CD8-positive, alpha-beta memory T cell (primary cell): ENCODE measurements around the gene NELFCD. TPM values are rescaled to one million over a fixed set of nuclear protein-coding genes. Genes with fewer than 3 reads are reported as not detected.

Experiments used
- CTCF ChIA-PET: fragments of 350-600 bp; sonication (Branson Sonifier 250); formaldehyde crosslinking; loops from one replicate; lab custom pipeline; 2021; ENCODE audit warnings: antibody characterized with exemption; lab: Charles Lee
- POLR2A ChIA-PET: fragments of 350-600 bp; sonication (Branson Sonifier 250); formaldehyde crosslinking; loops from one replicate; lab custom pipeline; 2021; ENCODE audit warnings: antibody characterized with exemption; lab: Charles Lee
- DNase-seq, 5 donors: peaks; one replicate each; pipeline versions ENCODE4 v3.0.0 to v3.0.0-alpha.2; 2020 to 2022; ENCODE audit warnings: mixed read lengths in 1 of 5
- H3K27ac ChIP-seq: one replicate; pipeline ENCODE4 v1.7.0; 2013; ENCODE audit warnings: low read depth, mild to moderate bottlenecking, low read length, moderate library complexity
- H3K27me3 ChIP-seq: 2 replicates; pipeline ENCODE4 v1.7.0; 2013; ENCODE audit warnings: low read length, mild to moderate bottlenecking; ENCODE audit not compliant: insufficient read depth, poor library complexity, severe bottlenecking
- H3K36me3 ChIP-seq: 2 replicates; pipeline ENCODE4 v1.7.0; 2013; ENCODE audit warnings: mild to moderate bottlenecking, low read length, moderate library complexity; ENCODE audit not compliant: insufficient read depth
- H3K4me1 ChIP-seq: 2 replicates; pipeline ENCODE4 v1.7.0; 2013; ENCODE audit warnings: mild to moderate bottlenecking, low read length, moderate library complexity; ENCODE audit not compliant: insufficient read depth
- H3K4me3 ChIP-seq: 2 replicates; pipeline ENCODE4 v1.7.0; 2013; ENCODE audit warnings: mild to moderate bottlenecking, low read length
- H3K9me3 ChIP-seq: 2 replicates; pipeline ENCODE4 v1.7.0; 2013; ENCODE audit warnings: mild to moderate bottlenecking, low read length
- H3K27ac Mint-ChIP-seq, 8 donors: one replicate each; pipeline ENCODE4 v1.8.0; 2020 to 2021; ENCODE audit warnings: mixed read lengths in 8 of 8, mild to moderate bottlenecking in 6 of 8, inconsistent platforms in 3 of 8, moderate library complexity in 3 of 8
- H3K27me3 Mint-ChIP-seq, 2 donors: one replicate each; pipeline ENCODE4 v1.8.0; 2020 to 2021; ENCODE audit warnings: mixed read lengths in 2 of 2, mild to moderate bottlenecking in 1 of 2, moderate library complexity in 1 of 2
- H3K36me3 Mint-ChIP-seq, 3 donors: one replicate each; pipeline ENCODE4 v1.8.0; 2020 to 2021; ENCODE audit warnings: mixed read lengths in 3 of 3, inconsistent platforms in 1 of 3, mild to moderate bottlenecking in 1 of 3
- H3K4me1 Mint-ChIP-seq, 3 donors: one replicate each; pipeline ENCODE4 v1.8.0; 2020 to 2021; ENCODE audit warnings: mixed read lengths in 3 of 3, inconsistent platforms in 1 of 3, mild to moderate bottlenecking in 1 of 3
- H3K4me3 Mint-ChIP-seq, 7 donors: one replicate each; pipeline ENCODE4 v1.8.0; 2020 to 2021; ENCODE audit warnings: mixed read lengths in 7 of 7, mild to moderate bottlenecking in 6 of 7, moderate library complexity in 4 of 7, inconsistent platforms in 2 of 7
- H3K9me3 Mint-ChIP-seq, 5 donors: one replicate each; pipeline ENCODE4 v1.8.0; 2020 to 2022; ENCODE audit warnings: mixed read lengths in 5 of 5, mild to moderate bottlenecking in 3 of 5, moderate library complexity in 2 of 5, inconsistent platforms in 1 of 5
- polyA plus RNA-seq: library from polyadenylated mRNA; unstranded; fragments of 300-500 nt; fragmentation: Illumina TruSeq; gene quantifications from one replicate; pipeline ENCODE4 v1.2.3, GENCODE V29; 2021
- total RNA-seq, 2 experiments: library from RNA; stranded (reverse); gene quantifications; one replicate each; pipeline ENCODE4 v1.2.3, GENCODE V29; 2021

NELFCD gene
- total and polyA plus RNA-seq, 3 experiments from 2014 or later, result 78.1 to 108 (median 101) TPM

DNA sequence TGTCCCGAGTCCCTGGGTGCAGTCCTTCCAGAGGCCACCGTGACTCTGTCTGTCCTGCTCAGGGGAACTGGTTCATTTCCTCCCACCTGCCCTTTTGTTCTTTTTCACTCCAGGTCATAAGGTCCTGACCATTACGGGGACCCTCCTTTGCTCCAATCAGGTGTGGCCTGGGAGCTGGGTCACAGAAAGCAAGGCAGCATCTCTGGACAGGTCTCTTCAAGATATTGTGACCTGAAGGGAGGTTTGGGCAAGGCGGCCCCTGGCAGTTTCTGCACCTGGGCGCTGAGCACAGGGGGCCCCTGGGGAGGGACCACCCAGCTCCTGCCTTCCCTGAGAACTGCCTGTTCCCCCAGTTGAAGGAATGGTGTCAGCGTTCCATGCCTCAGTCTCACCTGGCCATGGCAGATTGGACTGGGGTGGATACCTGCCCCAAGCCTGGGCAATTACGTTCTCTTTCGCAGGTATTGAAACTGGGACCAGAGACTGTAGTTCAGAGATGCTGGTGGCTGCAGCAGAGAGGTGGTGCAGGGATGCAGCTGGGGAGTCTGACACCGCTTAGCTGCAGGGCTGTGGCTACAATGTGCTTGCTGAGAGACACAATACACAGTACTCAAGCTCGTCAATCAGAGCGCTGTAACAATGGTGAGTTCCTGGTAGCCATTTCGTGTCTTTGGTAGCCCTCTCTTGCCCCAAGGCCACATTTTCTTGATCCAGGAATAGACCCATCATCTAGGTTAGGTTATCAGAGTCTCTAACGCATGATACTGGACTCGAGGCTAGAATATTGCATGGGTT is 15.6 kb upstream of the NELFCD start:
- Histone ChIP-seq H3K9me3 (no peaks in the 10 kb centered on the region), H3K27ac (no peak overlapping the region), H3K36me3 (no peaks in the 10 kb centered on the region), H3K27me3 (no peaks in the 10 kb centered on the region), H3K4me1 (no peaks in the 10 kb centered on the region), H3K4me3 (no peak overlapping the region)
- H3K4me3 Mint-ChIP-seq, result no peak overlapping the region
- peaks cover 8 to 34% of the 10 kb centered on the region in 2 donors for H3K27me3 Mint-ChIP-seq
- peaks cover 0 to 10% (median 0%) of the 10 kb centered on the region in 5 donors for H3K9me3 Mint-ChIP-seq
- H3K36me3 Mint-ChIP-seq, result peaks cover 0 to 4% (median 3%) of the 10 kb centered on the region in 3 donors
- no peaks in the 10 kb centered on the region for H3K4me1 Mint-ChIP-seq
- H3K27ac Mint-ChIP-seq, result no peak overlapping the region
- DNase-seq, result no peak
- ChIA-PET CTCF (no interaction called here), POLR2A (no interaction called here)

DNA sequence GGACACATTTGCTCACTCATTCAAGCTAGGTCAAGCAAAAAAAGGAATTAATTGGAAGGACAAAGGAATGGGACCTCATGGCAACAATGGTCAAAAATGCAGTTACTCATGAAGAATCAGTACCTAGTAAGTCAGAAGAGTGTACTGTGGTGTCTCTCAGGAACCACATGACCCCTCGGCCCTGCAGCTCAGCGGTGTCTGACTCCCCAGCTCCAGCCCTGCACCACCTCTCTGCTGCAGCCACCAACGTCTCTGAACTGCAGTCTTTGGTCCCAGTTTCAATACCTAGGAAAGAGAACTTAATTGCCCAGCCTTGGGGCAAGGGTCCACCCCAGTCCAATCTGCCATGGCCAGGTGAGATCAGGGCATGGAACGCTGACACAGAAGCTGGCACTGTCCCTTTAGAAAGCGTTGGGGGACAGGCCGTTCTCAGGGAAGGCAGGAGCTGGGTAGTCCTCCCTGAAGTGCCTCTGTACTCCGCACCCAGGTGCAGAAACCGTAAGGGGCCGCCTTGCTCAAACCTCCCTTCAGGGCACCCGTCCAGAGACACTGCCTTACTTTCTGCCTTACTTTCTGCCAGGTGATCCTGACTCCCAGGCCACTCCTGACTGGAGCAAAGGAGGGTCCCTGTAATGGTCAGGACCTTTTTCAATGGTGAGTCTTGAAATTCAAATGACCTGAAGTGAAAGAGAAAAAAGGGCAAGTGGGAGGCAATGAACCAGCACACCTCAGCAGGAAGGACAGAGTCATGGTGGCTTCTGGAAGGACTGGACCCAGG is 13.2 kb upstream of the NELFCD start:
- no peaks in the 10 kb centered on the region for H3K36me3 ChIP-seq
- ChIA-PET POLR2A (no interaction called here), CTCF (no interaction called here)
- H3K4me1 ChIP-seq, result no peaks in the 10 kb centered on the region
- no peak overlapping the region for H3K4me3 Mint-ChIP-seq
- no peak for DNase-seq
- peaks cover 10 to 23% of the 10 kb centered on the region in 2 donors for H3K27me3 Mint-ChIP-seq
- peaks cover 0 to 9% (median 0%) of the 10 kb centered on the region in 5 donors for H3K9me3 Mint-ChIP-seq
- no peaks in the 10 kb centered on the region for H3K4me1 Mint-ChIP-seq
- no peaks in the 10 kb centered on the region for H3K9me3 ChIP-seq
- no peak overlapping the region for H3K27ac Mint-ChIP-seq
- H3K27me3 ChIP-seq, result no peaks in the 10 kb centered on the region
- H3K4me3 ChIP-seq, result no peak overlapping the region
- H3K36me3 Mint-ChIP-seq, result peaks cover 0 to 4% (median 3%) of the 10 kb centered on the region in 3 donors
- H3K27ac ChIP-seq, result no peak overlapping the region

DNA sequence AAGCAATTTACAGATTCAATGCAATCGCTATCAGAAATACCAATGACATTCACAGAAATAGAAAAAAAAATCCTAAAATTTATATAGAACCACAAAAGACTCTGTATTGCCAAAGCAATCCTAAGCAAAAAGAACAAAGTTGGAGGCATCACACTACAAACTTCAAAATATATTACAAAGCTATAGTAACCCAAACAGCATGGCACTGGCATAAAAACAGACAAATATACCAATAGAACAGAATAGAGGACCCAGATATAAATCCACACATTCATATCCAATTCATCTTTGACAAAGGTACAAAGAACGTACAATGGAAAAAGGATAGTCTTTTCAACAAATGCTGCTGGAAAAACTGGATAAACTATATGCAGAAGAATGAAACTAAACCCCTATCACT is 11.6 kb upstream of the NELFCD start:
- H3K27me3 Mint-ChIP-seq, result peaks cover 8 to 23% of the 10 kb centered on the region in 2 donors
- POLR2A ChIA-PET, result no interaction called here
- H3K27me3 ChIP-seq, result no peaks in the 10 kb centered on the region
- H3K27ac Mint-ChIP-seq, result no peak overlapping the region
- H3K9me3 Mint-ChIP-seq, result peaks cover 0 to 3% (median 2%) of the 10 kb centered on the region in 5 donors
- peaks cover 0 to 3% (median 0%) of the 10 kb centered on the region in 3 donors for H3K36me3 Mint-ChIP-seq
- no peak overlapping the region for H3K4me3 ChIP-seq
- no peak overlapping the region for H3K4me3 Mint-ChIP-seq
- CTCF ChIA-PET, result no interaction called here
- no peaks in the 10 kb centered on the region for H3K4me1 ChIP-seq
- no peak for DNase-seq
- no peaks in the 10 kb centered on the region for H3K9me3 ChIP-seq
- no peak overlapping the region for H3K27ac ChIP-seq
- no peaks in the 10 kb centered on the region for H3K4me1 Mint-ChIP-seq
- no peaks in the 10 kb centered on the region for H3K36me3 ChIP-seq

DNA sequence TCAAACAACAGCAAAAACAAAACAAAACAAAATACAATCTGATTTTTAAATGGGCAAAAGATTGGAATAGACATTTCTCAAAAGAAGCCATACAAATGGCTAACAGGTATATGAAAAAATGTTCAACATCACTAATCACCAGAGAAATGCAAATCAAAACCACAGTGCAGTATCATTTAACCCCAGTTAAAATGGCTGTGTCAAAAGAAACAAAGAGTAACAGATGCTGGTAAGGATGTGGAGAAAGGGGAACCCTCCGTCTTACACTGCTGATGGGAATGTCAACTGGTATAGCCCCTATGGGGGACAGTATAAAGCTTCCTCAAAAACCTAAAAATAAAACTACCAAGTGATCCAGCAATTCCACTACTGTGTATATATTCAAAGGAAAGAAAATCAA is 10.9 kb upstream of the NELFCD start:
- Histone ChIP-seq H3K4me1 (no peaks in the 10 kb centered on the region), H3K4me3 (no peak overlapping the region), H3K36me3 (no peaks in the 10 kb centered on the region), H3K27ac (no peak overlapping the region), H3K27me3 (no peaks in the 10 kb centered on the region), H3K9me3 (no peaks in the 10 kb centered on the region)
- Mint-ChIP-seq H3K27ac (no peak overlapping the region), H3K36me3 (peaks cover 0 to 2% (median 0%) of the 10 kb centered on the region in 3 donors), H3K4me1 (no peaks in the 10 kb centered on the region), H3K27me3 (peaks cover 5 to 23% of the 10 kb centered on the region in 2 donors), H3K9me3 (peaks cover 0 to 6% (median 2%) of the 10 kb centered on the region in 5 donors), H3K4me3 (no peak overlapping the region)
- DNase-seq, result no peak
- ChIA-PET CTCF (no interaction called here), POLR2A (no interaction called here)

DNA sequence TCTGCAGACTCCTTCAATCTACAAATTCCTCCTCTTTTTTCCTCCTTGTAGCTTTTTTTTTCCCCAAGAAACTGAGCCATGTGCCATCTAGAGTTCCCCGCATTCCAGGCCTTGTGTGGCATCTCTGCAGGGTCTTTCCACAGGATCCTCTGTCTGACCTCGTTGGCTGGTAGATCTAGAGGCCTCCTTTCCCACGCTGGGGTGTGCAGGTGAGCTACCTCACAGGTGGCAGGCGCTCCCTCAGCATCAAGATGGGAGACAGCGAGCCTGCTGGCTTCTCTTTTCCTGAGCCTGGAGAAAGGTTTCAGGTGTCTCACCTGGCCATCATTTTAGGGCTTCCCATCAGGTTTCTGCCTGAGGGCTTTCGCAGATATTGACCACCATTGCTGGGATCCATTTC is 9.6 kb upstream of the NELFCD start:
- no peak for DNase-seq
- peaks cover 0 to 9% (median 0%) of the 10 kb centered on the region in 3 donors for H3K36me3 Mint-ChIP-seq
- Histone ChIP-seq H3K4me1 (no peaks in the 10 kb centered on the region), H3K27ac (no peak overlapping the region), H3K27me3 (no peaks in the 10 kb centered on the region), H3K36me3 (no peaks in the 10 kb centered on the region), H3K9me3 (no peaks in the 10 kb centered on the region), H3K4me3 (no peak overlapping the region)
- peaks cover 0 to 19% (median 13%) of the 10 kb centered on the region in 5 donors for H3K9me3 Mint-ChIP-seq
- no peaks in the 10 kb centered on the region for H3K4me1 Mint-ChIP-seq
- ChIA-PET CTCF (no interaction called here), POLR2A (interaction anchor here (0.6 kb wide), 1 partner anchor 286 kb away, joined by 3 read pairs; no protein-coding TSS in a partner anchor)
- H3K27ac Mint-ChIP-seq, result no peak overlapping the region
- H3K27me3 Mint-ChIP-seq, result peaks cover 8 to 23% of the 10 kb centered on the region in 2 donors
- no peak overlapping the region for H3K4me3 Mint-ChIP-seq

DNA sequence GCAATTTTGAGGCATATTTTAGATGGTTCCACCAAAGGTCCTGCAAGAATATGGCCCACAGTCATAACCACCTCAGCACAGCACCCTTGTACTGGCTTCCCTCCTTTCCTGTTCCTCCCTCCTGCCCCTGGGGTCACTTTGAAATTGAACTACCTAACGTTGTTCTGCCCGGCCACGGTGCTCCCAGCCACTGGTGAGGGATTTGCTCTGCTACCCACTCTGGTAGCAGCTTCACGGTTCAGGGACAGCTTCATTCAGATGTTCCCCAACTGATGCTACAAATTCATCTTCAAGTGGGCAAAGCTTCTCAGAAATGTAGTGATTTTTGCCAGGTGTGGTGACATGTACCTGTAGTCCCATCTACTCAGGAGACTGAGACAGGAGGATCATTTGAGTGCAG is 7.9 kb upstream of the NELFCD start:
- no peaks in the 10 kb centered on the region for H3K36me3 ChIP-seq
- no peak overlapping the region for H3K4me3 ChIP-seq
- Mint-ChIP-seq H3K4me3 (no peak overlapping the region), H3K27me3 (peaks cover 8 to 19% of the 10 kb centered on the region in 2 donors), H3K9me3 (peaks cover 0 to 23% (median 18%) of the 10 kb centered on the region in 5 donors), H3K4me1 (no peaks in the 10 kb centered on the region), H3K27ac (no peak overlapping the region), H3K36me3 (peaks cover 0 to 14% (median 0%) of the 10 kb centered on the region in 3 donors)
- ChIA-PET POLR2A (interaction anchor here (0.5 kb wide), 1 partner anchor 33 kb away, joined by 4 read pairs; no protein-coding TSS in a partner anchor), CTCF (no interaction called here)
- no peaks in the 10 kb centered on the region for H3K4me1 ChIP-seq
- no peak overlapping the region for H3K27ac ChIP-seq
- no peaks in the 10 kb centered on the region for H3K9me3 ChIP-seq
- DNase-seq, result no peak
- no peaks in the 10 kb centered on the region for H3K27me3 ChIP-seq

DNA sequence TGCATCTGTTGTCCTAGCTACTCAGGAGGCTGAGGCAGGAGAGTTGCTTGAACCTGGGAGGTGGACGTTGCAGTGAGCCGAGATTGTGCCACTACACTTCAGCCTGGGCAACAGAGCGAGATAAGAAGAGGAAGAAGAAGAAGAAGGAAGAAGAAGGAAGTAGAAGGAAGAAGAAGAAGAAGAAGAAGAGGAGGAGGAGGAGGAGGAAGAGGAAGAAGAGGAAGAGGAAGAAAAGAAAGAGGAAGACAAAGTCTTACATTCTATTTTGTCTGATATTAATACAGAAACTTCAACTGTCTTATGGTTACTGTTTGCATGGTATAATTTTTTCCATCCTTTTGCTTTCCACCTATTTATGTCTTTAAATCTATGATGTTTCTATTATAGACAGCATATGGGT is 7.2 kb upstream of the NELFCD start:
- Histone ChIP-seq H3K27ac (no peak overlapping the region), H3K36me3 (no peaks in the 10 kb centered on the region), H3K9me3 (no peaks in the 10 kb centered on the region), H3K27me3 (no peaks in the 10 kb centered on the region), H3K4me1 (no peaks in the 10 kb centered on the region), H3K4me3 (no peak overlapping the region)
- Mint-ChIP-seq H3K27me3 (peaks cover 8 to 13% of the 10 kb centered on the region in 2 donors), H3K4me1 (no peaks in the 10 kb centered on the region), H3K27ac (no peak overlapping the region), H3K36me3 (peaks cover 0 to 17% (median 0%) of the 10 kb centered on the region in 3 donors), H3K9me3 (peaks cover 0 to 23% (median 18%) of the 10 kb centered on the region in 5 donors), H3K4me3 (no peak overlapping the region)
- no peak for DNase-seq
- CTCF ChIA-PET, result no interaction called here
- POLR2A ChIA-PET, result interaction anchor here (0.5 kb wide), 1 partner anchor 33 kb away, joined by 4 read pairs; no protein-coding TSS in a partner anchor

DNA sequence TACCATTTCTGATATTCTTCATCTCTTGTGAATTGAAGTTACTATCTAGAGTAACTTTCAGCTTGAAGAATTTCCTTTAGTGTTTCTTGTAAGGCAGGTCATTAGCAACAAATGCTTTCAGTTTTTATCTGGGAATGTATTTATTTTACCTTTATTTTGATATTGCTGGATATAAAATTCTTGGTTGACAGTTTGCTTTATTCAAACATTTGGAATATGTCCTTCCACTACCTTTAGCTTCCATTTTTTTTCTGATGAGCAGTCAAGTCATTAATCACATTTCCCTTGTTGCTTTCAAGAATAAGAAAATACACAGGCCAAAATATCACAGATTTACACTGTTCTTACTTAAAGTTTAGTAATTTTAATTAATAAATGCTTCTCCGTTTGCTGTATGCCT is 5.7 kb upstream of the NELFCD start:
- no peaks in the 10 kb centered on the region for H3K36me3 ChIP-seq
- no peaks in the 10 kb centered on the region for H3K4me1 ChIP-seq
- no peak overlapping the region for H3K27ac Mint-ChIP-seq
- H3K36me3 Mint-ChIP-seq, result peaks cover 0 to 17% (median 0%) of the 10 kb centered on the region in 3 donors
- DNase-seq, result no peak
- H3K9me3 Mint-ChIP-seq, result peaks cover 0 to 21% (median 18%) of the 10 kb centered on the region in 5 donors
- peaks cover under 1 to 8% of the 10 kb centered on the region in 2 donors for H3K27me3 Mint-ChIP-seq
- ChIA-PET POLR2A (no interaction called here), CTCF (no interaction called here)
- no peak overlapping the region for H3K27ac ChIP-seq
- no peaks in the 10 kb centered on the region for H3K4me1 Mint-ChIP-seq
- H3K4me3 Mint-ChIP-seq, result peak overlapping the region in 1 of 7 donors; percentile 27
- no peaks in the 10 kb centered on the region for H3K9me3 ChIP-seq
- no peaks in the 10 kb centered on the region for H3K27me3 ChIP-seq
- H3K4me3 ChIP-seq, result no peak overlapping the region
